Sigmoid colon (tissue), 4 donors: ENCODE data around the gene MAPK7.
"Not testable (repeated sequence)": the region's sequence is repeated elsewhere in the genome, so short reads cannot be mapped to it uniquely, and the experiment has no call there.

ENCODE experiments used
- CTCF ChIP-seq, 4 experiments: fragments of 450-650 bp in 3 of 4; fragments of 200-600 bp in 1 of 4; IDR thresholded peaks; one replicate each; pipeline ENCODE4 v1.5.1; 2016 to 2019; ENCODE audit warnings: antibody characterized with exemption in 4 of 4, mild to moderate bottlenecking in 3 of 4, moderate library complexity in 2 of 4
- POLR2A ChIP-seq, 2 donors: fragments of 450-650 bp; IDR thresholded peaks; one replicate each; pipeline ENCODE4 v1.6.1; 2016; ENCODE audit warnings: antibody characterized with exemption in 2 of 2, mild to moderate bottlenecking in 2 of 2, moderate library complexity in 2 of 2
- POLR2AphosphoS5 ChIP-seq, 4 donors: sonication (generic); formaldehyde crosslinking; IDR thresholded peaks; one replicate each; pipeline ENCODE4 v1.6.1; 2017; ENCODE audit warnings: antibody characterized with exemption in 4 of 4

- not testable (repeated sequence) for TF ChIP-seq CTCF, POLR2A, POLR2AphosphoS5 (IDR thresholded peaks at IDR 0.05)
Observed at GRCh38 chr17:19353401-19353800, 24.9 kb upstream of the MAPK7 start.
